ACC112 (cell line): ENCODE results near the gene RSPH1.

ENCODE experiments used
- H2AFZ ChIP-seq: fragments of 200-600 bp; sonication (generic); one replicate; pipeline ENCODE4 v1.6.0; 2017; ENCODE audit warnings: antibody characterized with exemption, low read length; ENCODE audit not compliant: unreplicated experiment
- H3K27ac ChIP-seq: fragments of 200-600 bp; sonication (generic); 2 replicates; pipeline ENCODE4 v1.5.1; 2014; ENCODE audit warnings: low read depth, mild to moderate bottlenecking, antibody characterized with exemption, low read length, moderate library complexity
- H3K27me3 ChIP-seq: fragments of 200-600 bp; sonication (generic); 2 replicates; pipeline ENCODE4 v1.6.1; 2014; ENCODE audit warnings: mild to moderate bottlenecking, antibody characterized with exemption, low read length, moderate library complexity, mixed read lengths; ENCODE audit not compliant: insufficient read depth
- H3K36me3 ChIP-seq: fragments of 200-600 bp; sonication (generic); 2 replicates; pipeline ENCODE4 v1.6.1; 2016; ENCODE audit warnings: mild to moderate bottlenecking, antibody characterized with exemption, low read length, moderate library complexity, mixed read lengths; ENCODE audit not compliant: insufficient read depth
- H3K4me1 ChIP-seq: fragments of 200-600 bp; sonication (generic); one replicate; pipeline ENCODE4 v1.6.1; 2016; ENCODE audit warnings: low read length, mixed read lengths; ENCODE audit not compliant: insufficient read depth, unreplicated experiment, control insufficient read depth
- H3K4me3 ChIP-seq: fragments of 200-600 bp; sonication (generic); 2 replicates; pipeline ENCODE4 v1.5.1; 2014; ENCODE audit warnings: mild to moderate bottlenecking, low read depth, low read length
- H3K79me2 ChIP-seq: fragments of 200-600 bp; sonication (generic); one replicate; pipeline ENCODE4 v1.6.0; 2016; ENCODE audit warnings: low read length; ENCODE audit not compliant: control insufficient read depth, unreplicated experiment, insufficient read depth

The RSPH1 gene

GRCh38 chr21:42445311-42445710 is 50.7 kb downstream of the RSPH1 start:
- H3K27me3 ChIP-seq = peaks cover 43% of the 10 kb centered on the region
- no peak overlapping the region for H3K27ac ChIP-seq
- no peak overlapping the region for H3K4me3 ChIP-seq
- H3K4me1 ChIP-seq = no peaks in the 10 kb centered on the region
- H3K79me2 ChIP-seq = no peaks in the 10 kb centered on the region
- no peak overlapping the region for H2AFZ ChIP-seq
- H3K36me3 ChIP-seq = no peaks in the 10 kb centered on the region

DNA sequence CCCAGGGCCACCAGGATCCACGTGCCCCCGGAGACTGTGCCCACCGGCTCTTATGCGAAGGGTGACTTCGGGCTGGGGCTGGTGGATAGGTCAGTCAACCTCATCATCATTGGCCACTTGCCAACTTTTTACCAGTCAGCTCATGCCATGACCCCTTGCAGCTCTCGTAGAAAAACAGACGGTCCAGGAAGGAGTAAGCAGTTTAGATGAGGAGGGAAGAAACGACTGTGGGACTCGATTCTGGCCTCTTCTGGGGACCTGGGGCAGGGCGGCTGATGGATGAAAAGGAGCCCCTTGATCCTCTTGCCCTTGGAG is 51.3 kb downstream of the RSPH1 start:
- no peaks in the 10 kb centered on the region for H3K36me3 ChIP-seq
- no peak overlapping the region for H3K27ac ChIP-seq

GRCh38 chr21:42443876-42444744 is 51.9 kb downstream of the RSPH1 start:
- no peaks in the 10 kb centered on the region for H3K4me1 ChIP-seq
- no peaks in the 10 kb centered on the region for H3K36me3 ChIP-seq
- H3K79me2 ChIP-seq = no peaks in the 10 kb centered on the region
- H2AFZ ChIP-seq = no peak overlapping the region
- no peak overlapping the region for H3K4me3 ChIP-seq
- H3K27me3 ChIP-seq = peaks cover 43% of the 10 kb centered on the region
- H3K27ac ChIP-seq = no peak overlapping the region

More for the DNA sequence above, 51.3 kb downstream of the RSPH1 start:
- H3K4me3 ChIP-seq = no peak overlapping the region
- no peak overlapping the region for H2AFZ ChIP-seq
- no peaks in the 10 kb centered on the region for H3K4me1 ChIP-seq
- peaks cover 43% of the 10 kb centered on the region for H3K27me3 ChIP-seq
- no peaks in the 10 kb centered on the region for H3K79me2 ChIP-seq

GRCh38 chr21:42443181-42443785 is 52.7 kb downstream of the RSPH1 start:
- no peaks in the 10 kb centered on the region for H3K36me3 ChIP-seq

GRCh38 chr21:42441963-42442362 is 54.1 kb downstream of the RSPH1 start:
- no peak overlapping the region for H3K4me3 ChIP-seq
- peaks cover 37% of the 10 kb centered on the region for H3K27me3 ChIP-seq
- H3K36me3 ChIP-seq = no peaks in the 10 kb centered on the region
- H3K79me2 ChIP-seq = no peaks in the 10 kb centered on the region
- no peak overlapping the region for H3K27ac ChIP-seq
- no peak overlapping the region for H2AFZ ChIP-seq
- no peaks in the 10 kb centered on the region for H3K4me1 ChIP-seq

More at GRCh38 chr21:42443181-42443785, 52.7 kb downstream of the RSPH1 start:
- Histone ChIP-seq H3K4me1 (no peaks in the 10 kb centered on the region), H3K79me2 (no peaks in the 10 kb centered on the region), H3K27ac (no peak overlapping the region), H3K27me3 (peaks cover 43% of the 10 kb centered on the region), H3K4me3 (no peak overlapping the region), H2AFZ (no peak overlapping the region)

DNA sequence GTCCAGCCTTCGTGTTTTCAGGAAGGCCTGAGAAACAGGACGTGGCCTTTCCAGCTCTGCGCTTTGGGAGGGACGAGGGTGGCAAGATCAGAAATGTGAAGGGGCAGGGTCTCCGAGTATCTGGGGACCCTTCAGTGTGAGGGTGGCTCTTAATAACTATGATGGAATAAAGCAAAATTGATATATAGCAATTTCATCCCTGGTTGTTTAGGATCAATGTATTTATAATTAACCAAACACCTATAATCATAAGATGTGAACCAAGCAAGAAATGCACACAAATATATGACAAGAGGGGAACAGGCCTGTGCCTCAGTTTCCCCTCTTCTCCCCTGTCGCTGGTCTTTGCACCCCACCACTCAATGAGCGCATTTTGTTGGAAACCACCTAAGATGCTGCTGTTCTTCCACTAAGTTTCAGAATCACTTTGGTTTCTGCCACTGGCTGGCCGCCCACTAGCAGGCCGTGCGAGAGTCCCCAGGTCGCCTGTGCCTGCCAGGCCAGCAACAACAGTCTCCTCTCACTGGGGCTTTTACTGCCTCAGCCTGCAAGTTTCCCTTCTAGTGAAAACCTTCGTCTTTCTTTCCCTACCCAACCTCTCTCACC is 55.7 kb downstream of the RSPH1 start:
- H3K27ac ChIP-seq = no peak overlapping the region
- H3K27me3 ChIP-seq = peaks cover 25% of the 10 kb centered on the region
- no peak overlapping the region for H2AFZ ChIP-seq
- H3K4me1 ChIP-seq = no peaks in the 10 kb centered on the region
- no peaks in the 10 kb centered on the region for H3K36me3 ChIP-seq
- H3K4me3 ChIP-seq = no peak overlapping the region
- H3K79me2 ChIP-seq = no peaks in the 10 kb centered on the region

- H2AFZ ChIP-seq = no peak overlapping the region
- H3K4me3 ChIP-seq = no peak overlapping the region
- H3K36me3 ChIP-seq = no peaks in the 10 kb centered on the region
- H3K4me1 ChIP-seq = no peaks in the 10 kb centered on the region
- H3K79me2 ChIP-seq = no peaks in the 10 kb centered on the region
- H3K27ac ChIP-seq = no peak overlapping the region
- H3K27me3 ChIP-seq = peaks cover 32% of the 10 kb centered on the region
Observed at GRCh38 chr21:42439284-42440186, 56.5 kb downstream of the RSPH1 start.

GRCh38 chr21:42438316-42439205 is 57.5 kb downstream of the RSPH1 start:
- H2AFZ ChIP-seq = no peak overlapping the region
- H3K4me3 ChIP-seq = no peak overlapping the region
- peaks cover 34% of the 10 kb centered on the region for H3K27me3 ChIP-seq
- no peaks in the 10 kb centered on the region for H3K79me2 ChIP-seq
- H3K4me1 ChIP-seq = no peaks in the 10 kb centered on the region
- no peak overlapping the region for H3K27ac ChIP-seq
- H3K36me3 ChIP-seq = no peaks in the 10 kb centered on the region

DNA sequence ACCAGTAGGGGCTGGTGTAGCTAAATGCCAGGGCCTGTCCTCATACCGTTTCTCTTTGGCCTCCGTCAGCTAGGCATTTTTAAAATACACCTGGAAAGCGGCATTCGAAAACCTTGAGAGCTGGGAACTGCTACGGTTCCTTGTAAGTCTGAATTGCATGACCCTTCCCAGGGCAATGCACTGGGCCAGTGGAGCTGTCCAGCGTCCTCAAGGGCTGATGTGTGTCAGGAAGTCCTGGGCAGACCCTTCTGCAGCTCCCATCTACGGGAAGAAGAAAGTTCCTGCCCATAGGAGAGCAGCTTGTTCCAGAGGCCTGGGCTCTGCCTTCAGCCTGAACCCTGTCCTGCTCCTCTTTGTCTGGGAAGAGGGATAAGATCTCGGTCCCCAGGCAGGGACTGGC is 58.2 kb downstream of the RSPH1 start:
- Histone ChIP-seq H3K27me3 (peaks cover 31% of the 10 kb centered on the region), H2AFZ (no peak overlapping the region), H3K36me3 (no peaks in the 10 kb centered on the region), H3K4me1 (no peaks in the 10 kb centered on the region), H3K27ac (no peak overlapping the region), H3K4me3 (no peak overlapping the region), H3K79me2 (no peaks in the 10 kb centered on the region)
